SK-N-SH (cell line): ENCODE measurements around the gene FLT3LG. TPM values are rescaled to one million over a fixed set of nuclear protein-coding genes. Genes with fewer than 3 reads are reported as not detected.

Experiments used
- CTCF ChIA-PET: fragments of 300-600, 350-600 bp; formaldehyde crosslinking; extraction: SDS; loops from one replicate; lab custom pipeline; 2021; lab: Yijun Ruan, JAX
- POLR2A ChIA-PET: fragments of 350-600 bp; sonication (Branson Sonifier 250); formaldehyde crosslinking; extraction: SDS; loops from one replicate; lab custom pipeline; 2020; ENCODE audit warnings: antibody characterized with exemption, inconsistent platforms; lab: Yijun Ruan, JAX
- DNase-seq: peaks from one replicate; pipeline ENCODE4 v3.0.0; 2012
- H2AFZ ChIP-seq: fragments of 200-600 bp; sonication (generic); 2 replicates; pipeline ENCODE4 v1.8.1; 2016; ENCODE audit warnings: antibody characterized with exemption, mild to moderate bottlenecking, low read depth
- H3F3A ChIP-seq: fragments of 200-600 bp; sonication (generic); replicated peaks from 2 replicates; pipeline ENCODE3; 2016; ENCODE audit warnings: antibody characterized with exemption, mild to moderate bottlenecking; ENCODE audit not compliant: insufficient read depth
- H3K27ac ChIP-seq, 2 experiments: fragments of 200-500 bp in 1 of 2; fragments of 200-600 bp in 1 of 2; sonication (Bioruptor generic) in 1 of 2; sonication (generic), shearing (Covaris generic) in 1 of 2; 2 replicates each; pipeline versions ENCODE4 v1.5.1 to v1.6.1; 2014 to 2016; ENCODE audit warnings: low read depth in 2 of 2, inconsistent platforms in 1 of 2, low read length in 1 of 2, mild to moderate bottlenecking in 1 of 2, mixed read lengths in 1 of 2
- H3K27me3 ChIP-seq: fragments of 200-600 bp; sonication (generic), shearing (Covaris generic); 2 replicates; pipeline ENCODE4 v1.6.1; 2016; ENCODE audit warnings: mixed run types; ENCODE audit not compliant: insufficient read depth
- H3K36me3 ChIP-seq, 2 experiments: fragments of 200-500 bp in 1 of 2; fragments of 200-600 bp in 1 of 2; sonication (Bioruptor generic) in 1 of 2; sonication (generic) in 1 of 2; replicated peaks in 1 of 2; 2 replicates each; pipeline versions ENCODE3 to v1.5.1; 2014 to 2016; ENCODE audit warnings: low read length in 1 of 2, mild to moderate bottlenecking in 1 of 2; ENCODE audit not compliant: insufficient read depth in 2 of 2, control insufficient read depth in 1 of 2
- H3K4me1 ChIP-seq, 2 experiments: fragments of 200-500 bp in 1 of 2; fragments of 200-600 bp in 1 of 2; sonication (Bioruptor generic) in 1 of 2; sonication (generic), shearing (Covaris generic) in 1 of 2; 2 replicates each; pipeline versions ENCODE4 v1.5.1 to v1.6.1; 2014 to 2016; ENCODE audit warnings: low read depth in 1 of 2, low read length in 1 of 2, mixed run types in 1 of 2; ENCODE audit not compliant: insufficient read depth in 2 of 2, control insufficient read depth in 1 of 2
- H3K4me2 ChIP-seq: fragments of 200-600 bp; sonication (generic), shearing (Covaris generic); 2 replicates; pipeline ENCODE4 v1.6.1; 2017; ENCODE audit warnings: mixed run types
- H3K4me3 ChIP-seq, 2 experiments: fragments of 200-500 bp in 1 of 2; fragments of 200-600 bp in 1 of 2; sonication (Bioruptor generic) in 1 of 2; sonication (generic), shearing (Covaris generic) in 1 of 2; 2 replicates each; pipeline versions ENCODE4 v1.5.1 to v1.8.1; 2014 to 2016; ENCODE audit warnings: low read depth in 2 of 2, inconsistent platforms in 1 of 2, low read length in 1 of 2, mild to moderate bottlenecking in 1 of 2, mixed read lengths in 1 of 2, moderate library complexity in 1 of 2
- H3K79me2 ChIP-seq: fragments of 200-600 bp; sonication (generic); 2 replicates; pipeline ENCODE4 v1.8.1; 2017; ENCODE audit warnings: mild to moderate bottlenecking; ENCODE audit not compliant: insufficient read depth
- H3K9ac ChIP-seq: fragments of 200-600 bp; sonication (generic); 2 replicates; pipeline ENCODE4 v1.6.1; 2017; ENCODE audit warnings: mixed run types
- H3K9me2 ChIP-seq: fragments of 200-600 bp; sonication (generic); 2 replicates; pipeline ENCODE4 v1.6.1; 2017; ENCODE audit warnings: mixed run types
- H3K9me3 ChIP-seq: fragments of 200-600 bp; sonication (generic); 2 replicates; pipeline ENCODE4 v1.6.1; 2017; ENCODE audit warnings: mixed run types, mild to moderate bottlenecking, moderate library complexity
- H4K20me1 ChIP-seq: fragments of 200-600 bp; sonication (generic); 2 replicates; pipeline ENCODE4 v1.6.1; 2017; ENCODE audit warnings: mild to moderate bottlenecking, mixed run types; ENCODE audit not compliant: insufficient read depth
- CHD2 ChIP-seq: fragments of 150-350 bp; IDR thresholded peaks from 2 replicates; pipeline ENCODE4 v1.6.1; 2018; ENCODE audit warnings: low read length; ENCODE audit not compliant: partially characterized antibody
- ELF1 ChIP-seq: IDR thresholded peaks from 2 replicates; pipeline ENCODE4 v1.4.0; 2012
- EP300 ChIP-seq, 2 experiments: IDR thresholded peaks; 2 replicates each; pipeline versions ENCODE4 v1.4.0 to v1.6.1; 2012; ENCODE audit warnings: borderline replicate concordance in 1 of 2, low read depth in 1 of 2, low read length in 1 of 2
- EZH2phosphoT487 ChIP-seq: fragments of 200-600 bp; sonication (generic); IDR thresholded peaks from 2 replicates; pipeline ENCODE4 v1.6.1; 2017; ENCODE audit warnings: low read depth, mixed run types, mild to moderate bottlenecking, antibody characterized with exemption, moderate library complexity, borderline replicate concordance
- FOXJ3 ChIP-seq: sonication (generic); formaldehyde crosslinking; IDR thresholded peaks from 2 replicates; pipeline ENCODE4 v1.5.1; 2020; ENCODE audit warnings: mild to moderate bottlenecking, missing genetic modification reagents
- FOXM1 ChIP-seq: IDR thresholded peaks from 2 replicates; pipeline ENCODE4 v1.4.0; 2012; ENCODE audit warnings: low read depth, mild to moderate bottlenecking
- GABPA ChIP-seq: IDR thresholded peaks from 2 replicates; pipeline ENCODE4 v1.4.0; 2012; ENCODE audit warnings: low read depth, mild to moderate bottlenecking
- GATA2 ChIP-seq: sonication (generic); formaldehyde crosslinking; IDR thresholded peaks from 2 replicates; pipeline ENCODE4 v1.5.0; 2020; ENCODE audit warnings: mild to moderate bottlenecking, missing genetic modification reagents
- IRF3 ChIP-seq: fragments of 150-350 bp; IDR thresholded peaks from 2 replicates; pipeline ENCODE4 v1.6.1; 2016; ENCODE audit warnings: mild to moderate bottlenecking, low read depth, low read length
- JUND ChIP-seq: IDR thresholded peaks from 2 replicates; pipeline ENCODE4 v1.4.0; 2012
- MEF2A ChIP-seq: IDR thresholded peaks from 2 replicates; pipeline ENCODE4 v1.4.0; 2012; ENCODE audit warnings: low read depth, borderline replicate concordance
- MXI1 ChIP-seq: IDR thresholded peaks from 2 replicates; pipeline ENCODE4 v1.6.1; 2012; ENCODE audit warnings: mild to moderate bottlenecking, low read depth, low read length, improper control_type of control experiment
- NFIC ChIP-seq: IDR thresholded peaks from 2 replicates; pipeline ENCODE4 v1.4.0; 2012; ENCODE audit warnings: borderline replicate concordance
- NRF1 ChIP-seq: IDR thresholded peaks from 2 replicates; pipeline ENCODE4 v1.6.1; 2012; ENCODE audit warnings: low read depth, mild to moderate bottlenecking, low read length
- POLR2AphosphoS5 ChIP-seq: IDR thresholded peaks from 2 replicates; pipeline ENCODE4 v1.6.1; 2012; ENCODE audit warnings: low read depth, low read length
- RAD21 ChIP-seq: IDR thresholded peaks from 2 replicates; pipeline ENCODE4 v1.6.1; 2012; ENCODE audit warnings: mild to moderate bottlenecking, low read length
- RCOR1 ChIP-seq: fragments of 150-350 bp; IDR thresholded peaks from 2 replicates; pipeline ENCODE4 v1.6.1; 2017; ENCODE audit warnings: antibody characterized with exemption, low read length
- RFX5 ChIP-seq: IDR thresholded peaks from 2 replicates; pipeline ENCODE4 v1.6.1; 2012; ENCODE audit warnings: mild to moderate bottlenecking, improper control_type of control experiment, low read length
- RXRA ChIP-seq: IDR thresholded peaks from 2 replicates; pipeline ENCODE4 v1.4.0; 2012; ENCODE audit warnings: low read depth, mild to moderate bottlenecking, borderline replicate concordance
- SIN3A ChIP-seq: IDR thresholded peaks from 2 replicates; pipeline ENCODE4 v1.6.1; 2012; ENCODE audit warnings: low read depth, mild to moderate bottlenecking, low read length, moderate library complexity, borderline replicate concordance
- TAF1 ChIP-seq: IDR thresholded peaks from 2 replicates; pipeline ENCODE4 v1.6.1; 2012; ENCODE audit warnings: low read depth, mild to moderate bottlenecking, low read length, moderate library complexity, borderline replicate concordance
- TCF12 ChIP-seq: IDR thresholded peaks from 2 replicates; pipeline ENCODE4 v1.4.0; 2012
- TEAD4 ChIP-seq: IDR thresholded peaks from 2 replicates; pipeline ENCODE4 v1.4.0; 2012; ENCODE audit warnings: mild to moderate bottlenecking, borderline replicate concordance; ENCODE audit not compliant: insufficient read depth
- ZBTB33 ChIP-seq: IDR thresholded peaks from 2 replicates; pipeline ENCODE4 v1.4.0; 2012; ENCODE audit warnings: low read depth, borderline replicate concordance
- WGBS: methylation state at CpG from one replicate; pipeline ENCODE4 v1.1.6; 2017; ENCODE audit warnings: low lambda C conversion rate; 5-methylcytosine and 5-hydroxymethylcytosine counted together
- polyA plus RNA-seq, 3 experiments: library from polyadenylated mRNA; depleted of rRNA; stranded (reverse); fragments of >200 nt; gene quantifications; 2 replicates each; pipeline ENCODE4 v1.2.3, GENCODE V29; 2012
- TF ChIP-seq, protein P1 (sequence below): fragments of 200-600 bp; sonication (generic); IDR thresholded peaks from 2 replicates; pipeline ENCODE4 v1.6.1; 2017; ENCODE audit warnings: antibody characterized with exemption, mild to moderate bottlenecking, moderate library complexity
- TF ChIP-seq, protein P2 (sequence below): IDR thresholded peaks from 2 replicates; pipeline ENCODE4 v1.4.0; 2012; ENCODE audit warnings: low read depth
- TF ChIP-seq, protein P3 (sequence below): fragments of 150-350 bp; IDR thresholded peaks from 2 replicates; pipeline ENCODE4 v1.6.1; 2017; ENCODE audit warnings: antibody characterized with exemption, low read length, low read depth, borderline replicate concordance

The FLT3LG gene
- polyA plus RNA-seq, 1 of the 3 experiments (the other 2 are of a cell fraction): 6.4 TPM

DNA sequence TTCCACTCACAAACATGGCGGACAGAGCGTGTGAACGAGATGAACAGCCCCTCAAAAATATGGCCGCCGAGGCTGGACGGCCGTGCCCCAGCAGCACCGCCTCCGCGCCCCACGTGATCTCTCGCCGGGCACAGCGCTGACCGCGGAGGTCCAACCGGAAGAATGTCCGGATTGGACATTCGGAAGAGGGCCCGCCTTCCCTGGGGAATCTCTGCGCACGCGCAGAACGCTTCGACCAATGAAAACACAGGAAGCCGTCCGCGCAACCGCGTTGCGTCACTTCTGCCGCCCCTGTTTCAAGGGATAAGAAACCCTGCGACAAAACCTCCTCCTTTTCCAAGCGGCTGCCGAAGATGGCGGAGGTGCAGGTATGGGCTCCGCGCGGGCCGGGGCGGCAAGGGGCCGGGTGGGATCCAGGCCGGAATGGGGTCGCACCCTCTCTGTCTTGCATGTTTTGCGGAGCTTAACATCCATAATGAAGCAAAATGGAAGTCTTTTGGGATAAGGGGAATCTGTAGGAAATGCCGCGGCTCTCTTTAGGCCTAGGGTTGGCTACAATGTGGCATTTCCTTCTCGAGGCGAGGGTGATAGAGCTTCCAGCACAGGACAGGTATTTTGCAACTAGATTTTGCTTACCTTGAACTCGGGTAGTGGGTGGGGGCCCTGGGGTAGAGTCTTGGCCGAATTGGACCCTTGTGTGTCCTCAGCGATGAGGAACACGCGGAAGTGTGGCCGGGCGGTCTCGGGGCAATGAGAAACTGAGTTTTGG is 13.4 kb downstream of the FLT3LG start, which contains the start of gene RPL13A:
TSS of gene RPL13A (plus strand) at position 332 of the 769 bp plus-strand sequence. CDS start at position 354, 22 bp downstream.
- CTCF ChIA-PET: interaction anchor here (1.0 to 3.4 kb wide), 7 partner anchors 14 to 82 kb away, joined by 3 to 12 read pairs (median 4); no protein-coding TSS in a partner anchor
- no peak for TF ChIP-seq TEAD4
- TF ChIP-seq MXI1: peak; percentile 51
- TF ChIP-seq POLR2AphosphoS5: peak; percentile 100
- TF ChIP-seq TAF1: peak; percentile 99
- no peak for TF ChIP-seq EZH2phosphoT487
- TF ChIP-seq JUND: no peak
- no peak for TF ChIP-seq RCOR1
- TF ChIP-seq RFX5: peak; percentile 78
- TF ChIP-seq, protein P1, sequence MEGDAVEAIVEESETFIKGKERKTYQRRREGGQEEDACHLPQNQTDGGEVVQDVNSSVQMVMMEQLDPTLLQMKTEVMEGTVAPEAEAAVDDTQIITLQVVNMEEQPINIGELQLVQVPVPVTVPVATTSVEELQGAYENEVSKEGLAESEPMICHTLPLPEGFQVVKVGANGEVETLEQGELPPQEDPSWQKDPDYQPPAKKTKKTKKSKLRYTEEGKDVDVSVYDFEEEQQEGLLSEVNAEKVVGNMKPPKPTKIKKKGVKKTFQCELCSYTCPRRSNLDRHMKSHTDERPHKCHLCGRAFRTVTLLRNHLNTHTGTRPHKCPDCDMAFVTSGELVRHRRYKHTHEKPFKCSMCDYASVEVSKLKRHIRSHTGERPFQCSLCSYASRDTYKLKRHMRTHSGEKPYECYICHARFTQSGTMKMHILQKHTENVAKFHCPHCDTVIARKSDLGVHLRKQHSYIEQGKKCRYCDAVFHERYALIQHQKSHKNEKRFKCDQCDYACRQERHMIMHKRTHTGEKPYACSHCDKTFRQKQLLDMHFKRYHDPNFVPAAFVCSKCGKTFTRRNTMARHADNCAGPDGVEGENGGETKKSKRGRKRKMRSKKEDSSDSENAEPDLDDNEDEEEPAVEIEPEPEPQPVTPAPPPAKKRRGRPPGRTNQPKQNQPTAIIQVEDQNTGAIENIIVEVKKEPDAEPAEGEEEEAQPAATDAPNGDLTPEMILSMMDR: no peak
- peak; percentile 94; the same call in 1 of the 2 replicates for TF ChIP-seq SIN3A
- TF ChIP-seq ELF1: peak; percentile 85
- TF ChIP-seq EP300 (IDR thresholded peaks at IDR 0.05; ENCODE audit: borderline replicate concordance in 1 of 2, low read depth in 1 of 2, low read length in 1 of 2): no peak
- no peak for TF ChIP-seq GATA2
- no peak for TF ChIP-seq RAD21
- TF ChIP-seq GABPA: peak; percentile 82
- TF ChIP-seq, protein P2, sequence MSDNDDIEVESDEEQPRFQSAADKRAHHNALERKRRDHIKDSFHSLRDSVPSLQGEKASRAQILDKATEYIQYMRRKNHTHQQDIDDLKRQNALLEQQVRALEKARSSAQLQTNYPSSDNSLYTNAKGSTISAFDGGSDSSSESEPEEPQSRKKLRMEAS: peak; percentile 46; the same call in 1 of the 2 replicates
- no peak for TF ChIP-seq TCF12
- TF ChIP-seq, protein P3, sequence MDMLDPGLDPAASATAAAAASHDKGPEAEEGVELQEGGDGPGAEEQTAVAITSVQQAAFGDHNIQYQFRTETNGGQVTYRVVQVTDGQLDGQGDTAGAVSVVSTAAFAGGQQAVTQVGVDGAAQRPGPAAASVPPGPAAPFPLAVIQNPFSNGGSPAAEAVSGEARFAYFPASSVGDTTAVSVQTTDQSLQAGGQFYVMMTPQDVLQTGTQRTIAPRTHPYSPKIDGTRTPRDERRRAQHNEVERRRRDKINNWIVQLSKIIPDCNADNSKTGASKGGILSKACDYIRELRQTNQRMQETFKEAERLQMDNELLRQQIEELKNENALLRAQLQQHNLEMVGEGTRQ: peak; percentile 92
- no peak for TF ChIP-seq MEF2A
- TF ChIP-seq FOXJ3 (CRISPR knock-in tag): no peak
- TF ChIP-seq NFIC: no peak
- peak; percentile 88 for TF ChIP-seq CHD2
- no peak for TF ChIP-seq IRF3
- no peak for TF ChIP-seq RXRA
- peak; percentile 96 for TF ChIP-seq NRF1
- peak; percentile 68; the same call in 1 of the 2 replicates for TF ChIP-seq ZBTB33
- TF ChIP-seq FOXM1: no peak

More for the DNA sequence above, 13.4 kb downstream of the FLT3LG start, which contains the start of gene RPL13A:
- H3K9me2 ChIP-seq: no peaks in the 10 kb centered on the region
- H4K20me1 ChIP-seq: peaks cover 32% of the 10 kb centered on the region
- under 1% methylated on average over 43 of the region's 57 CpGs for WGBS
- peaks cover 43% of the 10 kb centered on the region for H3F3A ChIP-seq
- peak within 1 kb of the TSS; percentile 92 for H3K4me2 ChIP-seq
- DNase-seq: peak; percentile 95
- H3K9ac ChIP-seq: peak within 1 kb of the TSS; percentile 98
- H3K4me3 ChIP-seq: peak within 1 kb of the TSS; percentile 86 to 92
- H3K27me3 ChIP-seq: no peaks in the 10 kb centered on the region
- POLR2A ChIA-PET: interaction anchor here (0.9 to 1.1 kb wide), 3 partner anchors 9 to 41 kb away, joined by 3 to 6 read pairs (median 5); partner anchors contain the start of gene RPS11
- no peaks in the 10 kb centered on the region for H3K9me3 ChIP-seq
- H3K4me1 ChIP-seq: peaks cover 0 to 21% of the 10 kb centered on the region in 2 experiments; a peak in 1 of 4 replicates
- H2AFZ ChIP-seq: peak within 1 kb of the TSS; percentile 86
- H3K27ac ChIP-seq: peak within 1 kb of the TSS; percentile 80 to 88
- peaks cover 30 to 40% of the 10 kb centered on the region in 2 experiments for H3K36me3 ChIP-seq
- H3K79me2 ChIP-seq: peaks cover 38% of the 10 kb centered on the region
